Mesenchymal stem cell (in vitro differentiated cells and primary cell): ENCODE results near the gene DOCK3.
"Not testable (repeated sequence)": the region's sequence is repeated elsewhere in the genome, so short reads cannot be mapped to it uniquely, and the experiment has no call there.

Experiments used
- DNase-seq: peaks from one replicate; pipeline ENCODE4 v3.0.0-alpha.2; 2013
- H2AFZ ChIP-seq: one replicate; pipeline ENCODE4 v1.6.1; 2013; ENCODE audit warnings: low read depth, mild to moderate bottlenecking, control low read depth, inconsistent platforms, low read length, moderate library complexity
- H2AK5ac ChIP-seq: 2 replicates; pipeline ENCODE4 v1.6.1; 2013; ENCODE audit warnings: low read length, moderate library complexity, mild to moderate bottlenecking, inconsistent platforms; ENCODE audit not compliant: severe bottlenecking
- H2BK120ac ChIP-seq: one replicate; pipeline ENCODE4 v1.6.1; 2013; ENCODE audit warnings: low read depth, mild to moderate bottlenecking, inconsistent platforms, low read length, moderate library complexity
- H2BK12ac ChIP-seq, 2 experiments: one replicate each; pipeline ENCODE4 v1.6.1; 2013; ENCODE audit warnings: inconsistent platforms in 2 of 2, low read length in 2 of 2, mild to moderate bottlenecking in 2 of 2, moderate library complexity in 2 of 2, control low read depth in 1 of 2
- H2BK15ac ChIP-seq: one replicate; pipeline ENCODE4 v1.6.1; 2013; ENCODE audit warnings: mild to moderate bottlenecking, low read depth, inconsistent platforms; ENCODE audit not compliant: poor library complexity, severe bottlenecking
- H2BK5ac ChIP-seq: 2 replicates; pipeline ENCODE4 v1.6.1; 2013; ENCODE audit warnings: low read depth, mild to moderate bottlenecking, low read length, control low read depth, inconsistent platforms; ENCODE audit not compliant: poor library complexity, severe bottlenecking
- H3K14ac ChIP-seq, 2 experiments: one replicate each; pipeline ENCODE4 v1.6.1; 2013; ENCODE audit warnings: inconsistent platforms in 2 of 2, low read length in 2 of 2, control low read depth in 1 of 2, mild to moderate bottlenecking in 1 of 2, moderate library complexity in 1 of 2
- H3K18ac ChIP-seq, 2 experiments: one replicate each; pipeline ENCODE4 v1.6.1; 2013; ENCODE audit warnings: inconsistent platforms in 2 of 2, low read length in 2 of 2, control low read depth in 1 of 2, low read depth in 1 of 2, mild to moderate bottlenecking in 1 of 2
- H3K23ac ChIP-seq, 2 experiments: one replicate each; pipeline ENCODE4 v1.6.1; 2013; ENCODE audit warnings: inconsistent platforms in 2 of 2, low read length in 2 of 2, mild to moderate bottlenecking in 2 of 2, moderate library complexity in 2 of 2, control low read depth in 1 of 2
- H3K27ac ChIP-seq: 2 replicates; pipeline ENCODE4 v1.5.1; 2013; ENCODE audit warnings: mild to moderate bottlenecking, moderate library complexity, low read length, control low read depth, inconsistent platforms; ENCODE audit not compliant: poor library complexity, severe bottlenecking
- H3K27me3 ChIP-seq, 2 experiments: 2 replicates each; pipeline versions ENCODE4 v1.6.1 to v1.7.0; 2013; ENCODE audit warnings: low read length in 2 of 2, mild to moderate bottlenecking in 2 of 2, moderate library complexity in 2 of 2, control low read depth in 1 of 2, inconsistent platforms in 1 of 2; ENCODE audit not compliant: control insufficient read depth in 1 of 2, insufficient read depth in 1 of 2
- H3K36me3 ChIP-seq, 2 experiments: 2 replicates each; pipeline versions ENCODE4 v1.6.1 to v1.7.0; 2013; ENCODE audit warnings: low read length in 2 of 2, control low read depth in 1 of 2, inconsistent platforms in 1 of 2, low read depth in 1 of 2, mild to moderate bottlenecking in 1 of 2; ENCODE audit not compliant: insufficient read depth in 2 of 2, control insufficient read depth in 1 of 2
- H3K4ac ChIP-seq, 2 experiments: one replicate each; pipeline ENCODE4 v1.6.1; 2013; ENCODE audit warnings: inconsistent platforms in 2 of 2, low read length in 2 of 2, mild to moderate bottlenecking in 2 of 2, moderate library complexity in 2 of 2, control low read depth in 1 of 2, low read depth in 1 of 2
- H3K4me1 ChIP-seq: 2 replicates; pipeline ENCODE4 v1.6.1; 2013; ENCODE audit warnings: low read depth, low read length, control low read depth; ENCODE audit not compliant: control insufficient read depth, insufficient read depth
- H3K4me2 ChIP-seq: 2 replicates; pipeline ENCODE4 v1.6.1; 2013; ENCODE audit warnings: low read length, mild to moderate bottlenecking, inconsistent platforms; ENCODE audit not compliant: poor library complexity, severe bottlenecking
- H3K4me3 ChIP-seq, 2 experiments: 2 replicates each; pipeline versions ENCODE4 v1.5.1 to v1.7.0; 2013; ENCODE audit warnings: low read length in 2 of 2, mild to moderate bottlenecking in 2 of 2, control low read depth in 1 of 2, low read depth in 1 of 2; ENCODE audit not compliant: insufficient read depth in 1 of 2
- H3K79me1 ChIP-seq: replicated peaks from 2 replicates; pipeline ENCODE4 v1.6.1; 2013; ENCODE audit warnings: mild to moderate bottlenecking, control low read depth, low read length, inconsistent platforms; ENCODE audit not compliant: poor library complexity, severe bottlenecking
- H3K9ac ChIP-seq: 2 replicates; pipeline ENCODE4 v1.7.0; 2013; ENCODE audit warnings: mild to moderate bottlenecking, low read length, moderate library complexity
- H3K9me3 ChIP-seq: 2 replicates; pipeline ENCODE4 v1.7.0; 2013; ENCODE audit warnings: mild to moderate bottlenecking, low read length; ENCODE audit not compliant: control insufficient read depth
- H4K8ac ChIP-seq: one replicate; pipeline ENCODE4 v1.6.1; 2013; ENCODE audit warnings: inconsistent platforms, mild to moderate bottlenecking, low read length, moderate library complexity
- H4K91ac ChIP-seq: one replicate; pipeline ENCODE4 v1.6.1; 2013; ENCODE audit warnings: mild to moderate bottlenecking, low read length, inconsistent platforms
- WGBS: methylation state at CpG from one replicate; pipeline ENCODE4 v1.1.7; 2013; ENCODE audit warnings: mixed read lengths; 5-methylcytosine and 5-hydroxymethylcytosine counted together

Gene DOCK3

DNA sequence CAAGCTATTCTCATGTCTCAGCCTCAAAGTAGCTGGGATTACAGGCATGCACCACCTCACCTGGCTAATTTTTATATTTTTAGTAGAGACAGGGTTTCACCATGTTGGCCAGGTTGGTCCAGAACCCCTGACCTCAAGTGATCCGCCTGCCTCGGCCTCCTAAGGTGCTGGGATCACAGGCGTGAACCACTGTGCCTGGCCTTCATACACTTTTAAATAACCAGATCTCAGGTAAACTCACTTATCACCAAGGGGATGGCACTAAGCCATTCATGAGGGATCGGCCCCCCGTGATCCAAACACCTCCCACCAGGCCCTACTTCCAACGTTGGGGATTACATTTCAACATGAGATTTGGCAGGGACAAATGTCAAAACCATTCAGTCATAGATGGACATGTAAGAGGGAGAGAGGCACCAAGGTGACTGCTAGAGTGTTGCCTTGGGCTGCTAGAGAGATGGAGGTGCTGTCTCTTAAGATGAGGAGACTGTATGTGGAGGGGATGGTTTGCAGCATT lies 13.3 kb upstream of the DOCK3 start:
- no peak overlapping the region for H3K14ac ChIP-seq
- no peak overlapping the region for H2AK5ac ChIP-seq
- H3K79me1 ChIP-seq, result no peaks in the 10 kb centered on the region
- no peak overlapping the region for H4K8ac ChIP-seq
- WGBS, result 85% methylated on average over 6 of the region's 6 CpGs
- H2BK12ac ChIP-seq, result no peak overlapping the region
- no peak overlapping the region for H3K23ac ChIP-seq
- no peaks in the 10 kb centered on the region for H3K36me3 ChIP-seq
- no peak for DNase-seq
- no peak overlapping the region for H3K9ac ChIP-seq
- H3K4me1 ChIP-seq, result no peaks in the 10 kb centered on the region
- H3K4me2 ChIP-seq, result no peak overlapping the region
- H3K27ac ChIP-seq, result no peak overlapping the region
- no peak overlapping the region for H3K18ac ChIP-seq
- H2AFZ ChIP-seq, result no peak overlapping the region
- no peak overlapping the region for H2BK5ac ChIP-seq
- no peaks in the 10 kb centered on the region for H3K9me3 ChIP-seq
- peaks cover 0 to 16% of the 10 kb centered on the region in 2 experiments for H3K27me3 ChIP-seq
- no peak overlapping the region for H2BK15ac ChIP-seq
- H2BK120ac ChIP-seq, result no peak overlapping the region
- H4K91ac ChIP-seq, result no peak overlapping the region
- no peak overlapping the region for H3K4me3 ChIP-seq
- H3K4ac ChIP-seq, result no peak overlapping the region

DNA sequence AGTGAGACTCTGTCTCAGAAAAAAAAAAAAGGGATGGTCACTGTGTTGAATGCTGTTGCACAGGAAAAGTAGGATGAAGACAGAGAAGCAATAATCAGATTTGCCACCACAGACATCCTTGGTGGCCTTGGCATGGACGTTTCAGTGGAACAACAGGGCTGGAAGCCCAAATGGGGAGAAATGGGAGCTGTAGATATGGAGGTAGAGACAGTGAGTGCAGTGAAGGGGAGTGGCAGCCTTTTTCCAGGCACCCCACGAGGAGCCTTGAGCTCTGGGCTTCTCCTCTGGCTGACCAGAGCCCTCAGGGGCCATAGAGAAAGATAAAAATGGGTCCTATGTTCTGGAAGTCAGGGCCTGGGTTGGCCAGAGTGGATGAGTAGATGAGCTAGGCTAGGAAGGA lies 12.3 kb upstream of the DOCK3 start:
- WGBS, result 60% methylated on average over 2 of the region's 2 CpGs

DNA sequence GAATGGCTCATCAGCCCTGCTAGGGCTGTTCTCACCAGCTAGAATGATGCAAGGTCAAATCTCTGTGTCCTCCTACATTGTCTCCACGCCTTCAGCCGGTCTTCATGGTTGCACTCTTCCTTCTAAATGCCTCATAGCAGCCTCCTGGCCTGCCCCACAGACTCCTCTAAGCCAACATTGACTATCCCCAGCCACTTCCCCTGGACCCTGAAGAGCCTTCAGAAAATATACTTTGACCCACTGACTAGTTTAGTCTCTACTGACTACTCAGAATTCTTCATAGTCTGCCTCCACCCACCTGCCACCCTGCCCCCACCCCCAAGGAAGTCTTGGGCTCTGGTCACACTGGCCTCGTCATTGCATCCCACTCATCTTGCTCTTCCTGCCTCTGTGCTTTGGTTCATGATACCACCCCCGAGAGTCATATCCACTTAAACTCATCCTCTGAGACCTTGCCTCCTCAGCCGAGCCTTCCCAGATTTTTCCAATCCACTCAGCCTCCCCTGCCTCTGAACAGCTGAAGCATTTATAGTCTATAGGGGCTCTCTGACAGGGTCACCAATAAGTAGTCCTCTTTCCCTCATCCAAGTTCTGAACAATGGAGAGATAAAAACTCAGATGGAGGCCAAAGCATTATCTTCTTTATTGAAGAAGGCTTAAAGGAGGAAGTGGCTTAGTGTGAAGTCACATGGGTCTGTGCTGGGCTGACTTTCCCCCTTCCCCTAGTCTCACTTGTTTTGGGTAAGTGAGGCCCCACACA lies 9.5 kb upstream of the DOCK3 start:
- Histone ChIP-seq H3K36me3 (no peaks in the 10 kb centered on the region), H3K4ac (no peak overlapping the region), H3K27ac (no peak overlapping the region), H3K4me3 (no peak overlapping the region), H3K9me3 (no peaks in the 10 kb centered on the region), H2AFZ (no peak overlapping the region), H3K4me2 (no peak overlapping the region), H2BK5ac (no peak overlapping the region), H2BK12ac (no peak overlapping the region), H3K23ac (no peak overlapping the region), H4K8ac (no peak overlapping the region), H4K91ac (no peak overlapping the region), H3K9ac (no peak overlapping the region), H2BK15ac (no peak overlapping the region), H3K14ac (no peak overlapping the region), H3K79me1 (no peaks in the 10 kb centered on the region), H2AK5ac (no peak overlapping the region), H3K27me3 (peaks cover 6 to 30% of the 10 kb centered on the region in 2 experiments), H2BK120ac (no peak overlapping the region), H3K18ac (no peak overlapping the region), H3K4me1 (no peaks in the 10 kb centered on the region)
- DNase-seq, result no peak
- WGBS, result 76% methylated on average over 5 of the region's 5 CpGs

More for the DNA sequence above, 12.3 kb upstream of the DOCK3 start:
- H3K27me3 ChIP-seq, result peaks cover 0 to 18% of the 10 kb centered on the region in 2 experiments
- no peaks in the 10 kb centered on the region for H3K36me3 ChIP-seq
- H2AFZ ChIP-seq, result no peak overlapping the region
- H4K91ac ChIP-seq, result no peak overlapping the region
- H3K4me3 ChIP-seq, result no peak overlapping the region
- H2AK5ac ChIP-seq, result no peak overlapping the region
- no peak overlapping the region for H2BK120ac ChIP-seq
- H3K4ac ChIP-seq, result no peak overlapping the region
- no peak for DNase-seq
- H3K14ac ChIP-seq, result no peak overlapping the region
- H3K9me3 ChIP-seq, result no peaks in the 10 kb centered on the region
- no peak overlapping the region for H3K18ac ChIP-seq
- H2BK12ac ChIP-seq, result no peak overlapping the region
- no peak overlapping the region for H2BK5ac ChIP-seq
- H3K79me1 ChIP-seq, result no peaks in the 10 kb centered on the region
- H3K4me1 ChIP-seq, result no peaks in the 10 kb centered on the region
- H4K8ac ChIP-seq, result no peak overlapping the region
- H3K23ac ChIP-seq, result no peak overlapping the region
- no peak overlapping the region for H3K27ac ChIP-seq
- H3K9ac ChIP-seq, result no peak overlapping the region
- H2BK15ac ChIP-seq, result no peak overlapping the region
- H3K4me2 ChIP-seq, result no peak overlapping the region

DNA sequence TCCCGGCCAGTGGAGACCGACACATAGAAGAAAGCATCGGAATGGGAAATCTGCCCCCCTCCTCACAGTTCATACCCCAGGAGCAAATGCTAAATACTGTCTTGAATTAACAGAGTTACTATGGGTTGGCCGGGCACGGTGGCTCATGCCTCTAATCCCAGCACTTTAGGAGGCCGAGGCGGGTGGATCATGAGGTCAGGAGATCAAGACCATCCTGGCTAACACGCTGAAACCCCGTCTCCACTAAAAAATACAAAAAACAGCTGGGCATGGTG lies 8.9 kb upstream of the DOCK3 start:
- not testable (repeated sequence) for H3K4me1 ChIP-seq, H3K23ac ChIP-seq, H3K9me3 ChIP-seq, H3K14ac ChIP-seq, H3K27ac ChIP-seq, H3K18ac ChIP-seq, H4K91ac ChIP-seq, H2BK120ac ChIP-seq, H3K4me3 ChIP-seq, H3K79me1 ChIP-seq, H2BK15ac ChIP-seq, H3K4ac ChIP-seq, H3K4me2 ChIP-seq, DNase-seq, H2BK5ac ChIP-seq, H3K36me3 ChIP-seq, H4K8ac ChIP-seq, H2BK12ac ChIP-seq, H2AK5ac ChIP-seq, H2AFZ ChIP-seq, H3K9ac ChIP-seq
- peaks cover 6 to 33% of the 10 kb centered on the region in 2 experiments for H3K27me3 ChIP-seq
- 91% methylated on average over 7 of the region's 9 CpGs for WGBS
